ENCODE results near the gene LHX3.

GRCh38 chr9:136163248-136163850 lies 41.6 kb downstream of the LHX3 start:
- TF ChIP-seq, protein P1, sequence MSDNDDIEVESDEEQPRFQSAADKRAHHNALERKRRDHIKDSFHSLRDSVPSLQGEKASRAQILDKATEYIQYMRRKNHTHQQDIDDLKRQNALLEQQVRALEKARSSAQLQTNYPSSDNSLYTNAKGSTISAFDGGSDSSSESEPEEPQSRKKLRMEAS (IDR thresholded peaks at IDR 0.05): no peak
- TF ChIP-seq CREB1 (IDR thresholded peaks at IDR 0.05; ENCODE audit: low read depth) (no peak), REST (IDR thresholded peaks at IDR 0.05; ENCODE audit: low read depth) (no peak), EGR1 (IDR thresholded peaks at IDR 0.05) (no peak), TEAD4 (IDR thresholded peaks at IDR 0.05) (no peak), RAD21 (IDR thresholded peaks at IDR 0.05; ENCODE audit: low read depth) (no peak), TCF12 (IDR thresholded peaks at IDR 0.05; ENCODE audit: low read depth) (no peak), ZBTB7A (IDR thresholded peaks at IDR 0.05; ENCODE audit: low read depth) (no peak), NFIC (IDR thresholded peaks at IDR 0.05) (no peak)

Measured in Ishikawa (cell line).